ENCODE results near the gene SOS2. TPM values are rescaled to one million over a fixed set of nuclear protein-coding genes. Genes with fewer than 3 reads are reported as not detected.

SOS2 gene
- total and polyA plus RNA-seq, 10 of the 15 experiments (the other 5 are each of a cell fraction or from before 2014, with no cell fraction given), result 2.1 to 16.8 (median 8.4) TPM

GRCh38 chr14:50070230-50070629 lies 161.1 kb downstream of the SOS2 start:
- SMC1A ChIA-PET (ENCODE audit: uncharacterized antibody, unreplicated experiment), result interaction anchor here (1.1 to 3.2 kb wide), 6 partner anchors 8 to 218 kb away, joined by 3 to 27 read pairs (median 6); partner anchors contain the start of gene NEMF
- POLR2A ChIA-PET, result interaction anchor here (1.1 to 3.9 kb wide), 6 partner anchors 8 to 67 kb away, joined by 3 to 27 read pairs (median 5); no protein-coding TSS in a partner anchor
- TF ChIP-seq ZNF687 (IDR thresholded peaks at IDR 0.05), result no peak
- TF ChIP-seq MTA3 (IDR thresholded peaks at IDR 0.05; ENCODE audit: borderline replicate concordance, low read length), result no peak
- no peak for TF ChIP-seq EP300 (IDR thresholded peaks at IDR 0.05; ENCODE audit: borderline replicate concordance in 1 of 2, control insufficient read depth in 1 of 2, low read depth in 2 of 2, low read length in 2 of 2)
- no peak for TF ChIP-seq MTA2 (IDR thresholded peaks at IDR 0.05; ENCODE audit: low read depth)
- TF ChIP-seq MXI1 (IDR thresholded peaks at IDR 0.05; ENCODE audit: low read depth, low read length), result no peak
- TF ChIP-seq CHD1 (IDR thresholded peaks at IDR 0.05; ENCODE audit: low read depth, low read length), result no peak
- TF ChIP-seq RFX5 (IDR thresholded peaks at IDR 0.05; ENCODE audit: low read depth, low read length), result no peak
- no peak for TF ChIP-seq E2F8 (IDR thresholded peaks at IDR 0.05; ENCODE audit: low read depth, partially characterized antibody)
- TF ChIP-seq ZBED1 (IDR thresholded peaks at IDR 0.05; ENCODE audit: borderline replicate concordance), result no peak
- TF ChIP-seq KDM1A (IDR thresholded peaks at IDR 0.05; ENCODE audit: borderline replicate concordance), result no peak
- TF ChIP-seq FOS (IDR thresholded peaks at IDR 0.05; ENCODE audit: borderline replicate concordance, extremely low read depth, insufficient read length), result no peak
- TF ChIP-seq NFIC (IDR thresholded peaks at IDR 0.05; ENCODE audit: low read depth, low read length), result no peak
- no peak for TF ChIP-seq ZBTB40 (IDR thresholded peaks at IDR 0.05; ENCODE audit: borderline replicate concordance)

More at GRCh38 chr14:50070230-50070629, 161.1 kb downstream of the SOS2 start:
- no peak for FAIRE-seq
- CTCF ChIA-PET, result interaction anchor here (1.0 to 2.9 kb wide), 4 partner anchors 12 to 191 kb away, joined by 3 to 10 read pairs (median 6); no protein-coding TSS in a partner anchor
- Histone ChIP-seq H3K79me2 (ENCODE audit: control insufficient read depth, insufficient read depth, low read length) (no peaks in the 10 kb centered on the region), H3K27ac (ENCODE audit: control insufficient read depth, insufficient read depth) (no peak overlapping the region), H4K20me1 (ENCODE audit: control insufficient read depth, insufficient read depth) (no peaks in the 10 kb centered on the region), H2AFZ (ENCODE audit: control insufficient read depth, low read depth, low read length) (no peak overlapping the region), H3K4me1 (ENCODE audit: control insufficient read depth, insufficient read depth, low read length) (peaks cover 24% of the 10 kb centered on the region), H3K4me3 (no peak overlapping the region), H3K27me3 (replicated peaks in 1 of 2; ENCODE audit: control insufficient read depth in 2 of 2, insufficient read depth in 2 of 2, low read length in 1 of 2) (no peaks in the 10 kb centered on the region), H3K9me3 (replicated peaks; ENCODE audit: control insufficient read depth, insufficient read depth, low read length) (no peaks in the 10 kb centered on the region), H3K36me3 (ENCODE audit: control insufficient read depth in 2 of 2, insufficient read depth in 2 of 2, low read length in 1 of 2) (no peaks in the 10 kb centered on the region; a peak in 1 of 4 replicates), H3K9ac (ENCODE audit: control insufficient read depth, insufficient read depth, low read length) (no peak overlapping the region), H3K4me2 (ENCODE audit: control insufficient read depth, insufficient read depth) (no peak overlapping the region)
- in situ Hi-C loops (cut with MboI), result no loop called here
- 68% methylated on average over 3 of the region's 3 CpGs for WGBS (ENCODE audit: insufficient coverage, insufficient replicate concordance, low lambda C conversion rate, missing lambda C conversion rate)
- DNase-seq (ENCODE audit: low read depth, low spot score), result no peak
- no peak for ATAC-seq
- intact Hi-C loops (cut with micrococcal nuclease; ENCODE audit: unreplicated experiment), result no loop called here
- RAD21 ChIA-PET (ENCODE audit: unreplicated experiment), result interaction anchor here (1.1 to 2.4 kb wide), 2 partner anchors 8 to 204 kb away, joined by 3 to 18 read pairs; no protein-coding TSS in a partner anchor
- no TSS peak for BruUV-seq (replicated peaks)
